ENCODE results near the gene CLDN16. TPM values are rescaled to one million over a fixed set of nuclear protein-coding genes. Genes with fewer than 3 reads are reported as not detected.

CLDN16 gene
- total and polyA plus RNA-seq, 9 of the 15 experiments (the other 6 are each of a cell fraction or from before 2014, with no cell fraction given), result 0.04 to 0.11 (median 0.04) TPM; not detected in 6

GRCh38 chr3:190340071-190340470 is 47.9 kb upstream of the CLDN16 start:
- intact Hi-C loops (cut with micrococcal nuclease), result no loop called here
- CTCF ChIA-PET (ENCODE audit: low intra/inter-chr PET ratio), result no interaction called here
- Histone ChIP-seq H2AFZ (ENCODE audit: low read depth, low read length) (no peak overlapping the region), H3K36me3 (ENCODE audit: control insufficient read depth, insufficient read depth, low read length) (no peaks in the 10 kb centered on the region), H3K4me1 (replicated peaks in 1 of 2; ENCODE audit: control insufficient read depth in 2 of 2, insufficient read depth in 2 of 2, low read length in 2 of 2) (no peaks in the 10 kb centered on the region), H3K79me2 (ENCODE audit: control insufficient read depth, insufficient read depth, low read length) (no peaks in the 10 kb centered on the region), H3K9me1 (ENCODE audit: control insufficient read depth, insufficient read depth, low read length) (no peaks in the 10 kb centered on the region), H3K9ac (ENCODE audit: insufficient read depth in 1 of 2, low read depth in 2 of 2, low read length in 2 of 2) (no peak overlapping the region), H3K27me3 (ENCODE audit: control insufficient read depth in 2 of 2, insufficient read depth in 2 of 2, low read length in 2 of 2) (no peaks in the 10 kb centered on the region), H3K4me2 (ENCODE audit: insufficient read depth, low read length) (no peak overlapping the region), H3K4me3 (no peak overlapping the region), H4K20me1 (replicated peaks; ENCODE audit: control insufficient read depth, insufficient read depth, low read length) (no peaks in the 10 kb centered on the region), H3K27ac (ENCODE audit: extremely low read depth, low read depth, low read length) (no peak overlapping the region), H3K9me3 (replicated peaks; ENCODE audit: control insufficient read depth, insufficient read depth, low read depth, low read length) (0 out of 2 replicates have a peak, but pooled peaks cover 1% of the 10 kb centered on the region)
- no peak for ATAC-seq
- BruUV-seq (replicated peaks), result no TSS peak
- 0% methylated on average over 2 of the region's 2 CpGs for WGBS (ENCODE audit: insufficient coverage, low coverage, missing lambda C conversion rate)
- in situ Hi-C loops (cut with MboI), result no loop called here
- no peak for DNase-seq (ENCODE audit: extremely low read depth in 1 of 4, low spot score in 3 of 4)
- POLR2A ChIA-PET, result no interaction called here
- TF ChIP-seq RUNX1 (IDR thresholded peaks at IDR 0.05; ENCODE audit: low read depth), result no peak
- no peak for TF ChIP-seq MECOM (CRISPR knock-in tag; IDR thresholded peaks at IDR 0.05)
- no peak for TF ChIP-seq MEF2A (IDR thresholded peaks at IDR 0.05; ENCODE audit: control insufficient read depth, low read depth, low read length)
- TF ChIP-seq ZNF780A (CRISPR knock-in tag; IDR thresholded peaks at IDR 0.05), result no peak
- no peak for FAIRE-seq

- in situ Hi-C loops (cut with MboI) (no loop called here), intact Hi-C loops (cut with micrococcal nuclease) (no loop called here)
- H3K9ac ChIP-seq (ENCODE audit: insufficient read depth in 1 of 2, low read depth in 2 of 2, low read length in 2 of 2), result no peak overlapping the region
- ChIA-PET CTCF (ENCODE audit: low intra/inter-chr PET ratio) (no interaction called here), POLR2A (no interaction called here)
- no peak overlapping the region for H2AFZ ChIP-seq (ENCODE audit: low read depth, low read length)
- no peaks in the 10 kb centered on the region for H4K20me1 ChIP-seq (replicated peaks; ENCODE audit: control insufficient read depth, insufficient read depth, low read length)
- 0% methylated on average over 4 of the region's 4 CpGs for WGBS (ENCODE audit: insufficient coverage, low coverage, missing lambda C conversion rate)
- no peaks in the 10 kb centered on the region for H3K79me2 ChIP-seq (ENCODE audit: control insufficient read depth, insufficient read depth, low read length)
- H3K9me3 ChIP-seq (replicated peaks; ENCODE audit: control insufficient read depth, insufficient read depth, low read depth, low read length), result no peaks in the 10 kb centered on the region
- FAIRE-seq, result no peak
- ATAC-seq, result no peak
- H3K27me3 ChIP-seq (ENCODE audit: control insufficient read depth in 2 of 2, insufficient read depth in 2 of 2, low read length in 2 of 2), result no peaks in the 10 kb centered on the region
- no peaks in the 10 kb centered on the region for H3K4me1 ChIP-seq (replicated peaks in 1 of 2; ENCODE audit: control insufficient read depth in 2 of 2, insufficient read depth in 2 of 2, low read length in 2 of 2)
- H3K4me3 ChIP-seq, result no peak overlapping the region
- no peaks in the 10 kb centered on the region for H3K36me3 ChIP-seq (ENCODE audit: control insufficient read depth, insufficient read depth, low read length)
- H3K4me2 ChIP-seq (ENCODE audit: insufficient read depth, low read length), result no peak overlapping the region
- no peaks in the 10 kb centered on the region for H3K9me1 ChIP-seq (ENCODE audit: control insufficient read depth, insufficient read depth, low read length)
- DNase-seq (ENCODE audit: extremely low read depth in 1 of 4, low spot score in 3 of 4), result no peak
- H3K27ac ChIP-seq (ENCODE audit: extremely low read depth, low read depth, low read length), result no peak overlapping the region
- BruUV-seq (replicated peaks), result no TSS peak
- TF ChIP-seq CLOCK (CRISPR knock-in tag; IDR thresholded peaks at IDR 0.05; ENCODE audit: borderline replicate concordance) (no peak), ZEB2 (IDR thresholded peaks at IDR 0.05) (no peak), ZNF232 (CRISPR knock-in tag; IDR thresholded peaks at IDR 0.05) (no peak), TCF3 (CRISPR knock-in tag; IDR thresholded peaks at IDR 0.05) (no peak), MTF1 (CRISPR knock-in tag; IDR thresholded peaks at IDR 0.05; ENCODE audit: borderline replicate concordance) (no peak), POLR2A (conservative IDR thresholded peaks at IDR 0.05) (no peak), ZC3H4 (CRISPR knock-in tag; IDR thresholded peaks at IDR 0.05; ENCODE audit: borderline replicate concordance) (no peak), ZNF696 (CRISPR knock-in tag; conservative IDR thresholded peaks at IDR 0.05) (no peak), SREBF2 (CRISPR knock-in tag; IDR thresholded peaks at IDR 0.05) (no peak), BCOR (IDR thresholded peaks at IDR 0.05) (no peak), ZNF785 (CRISPR knock-in tag; IDR thresholded peaks at IDR 0.05) (no peak), POU5F1 (IDR thresholded peaks at IDR 0.05; ENCODE audit: borderline replicate concordance, low read depth, low read length, partially characterized antibody) (no peak)
Measured at GRCh38 chr3:190345027-190345821, 42.7 kb upstream of the CLDN16 start.
